ENCODE results near the gene PRPH. TPM values are rescaled to one million over a fixed set of nuclear protein-coding genes. Genes with fewer than 3 reads are reported as not detected.

PRPH gene
- total and polyA plus RNA-seq, 2 of the 13 experiments (the other 11 are each of a cell fraction or from before 2014, with no cell fraction given) = 0.12 TPM; not detected in 1

DNA sequence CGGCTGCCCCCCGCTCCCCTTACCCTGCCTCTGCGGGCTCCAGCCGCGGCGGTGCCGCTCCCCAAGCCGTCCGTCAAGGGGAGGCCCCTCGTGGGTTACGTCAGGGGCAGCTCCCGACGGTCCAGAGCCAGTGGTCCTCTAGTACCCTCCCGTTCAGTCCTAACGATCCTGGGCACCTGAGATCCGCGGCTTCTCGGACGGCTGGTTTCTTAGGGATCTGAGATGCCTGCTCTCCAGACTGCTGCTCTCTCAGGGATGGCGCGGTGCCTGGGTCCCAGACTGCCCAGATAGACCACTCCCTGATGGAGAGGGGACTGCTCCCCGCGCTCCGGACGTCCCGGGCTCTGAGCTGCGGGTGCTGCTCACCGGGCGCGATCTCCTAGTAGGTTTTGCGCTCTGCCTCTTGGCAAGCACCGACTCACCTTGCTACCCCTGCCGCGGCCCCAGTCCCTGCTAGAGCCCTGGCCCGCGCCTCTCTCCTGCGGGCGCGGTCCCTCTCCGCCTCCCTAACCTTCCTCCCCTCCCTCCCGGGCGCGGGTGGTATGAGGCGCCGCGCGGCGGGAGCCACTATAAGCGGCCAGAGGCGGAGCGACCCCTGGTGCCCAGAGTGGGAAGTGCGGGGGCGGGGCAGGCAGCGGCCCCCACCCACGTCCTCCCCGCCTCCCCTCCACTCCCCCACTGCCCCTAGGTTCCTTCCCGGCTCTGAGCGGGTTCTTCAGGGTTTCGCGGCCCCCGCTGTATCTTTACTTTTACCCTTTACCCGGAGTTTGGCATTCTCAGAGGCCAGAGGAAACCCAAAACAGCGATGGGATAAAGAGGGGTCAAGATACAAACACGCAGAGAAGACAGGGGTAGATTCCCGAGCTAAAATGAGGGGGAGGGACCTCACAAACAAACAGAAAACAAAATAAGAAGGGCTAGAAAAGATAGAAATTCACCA lies 42.0 kb downstream of the PRPH start, which contains the start of gene C1QL4 (continued):
- peak; percentile 26; the same call in 1 of the 2 replicates for TF ChIP-seq ZGPAT (CRISPR knock-in tag; IDR thresholded peaks at IDR 0.05)
- TF ChIP-seq SAP130 (CRISPR knock-in tag; IDR thresholded peaks at IDR 0.05; ENCODE audit: low read depth) = peak; percentile 46; the same call in 1 of the 2 replicates
- no peak for TF ChIP-seq SYNCRIP (IDR thresholded peaks at IDR 0.05; ENCODE audit: insufficient read depth, low read depth, low read length)
- no peak for TF ChIP-seq REL (CRISPR knock-in tag; conservative IDR thresholded peaks at IDR 0.05)
- TF ChIP-seq, protein P1, sequence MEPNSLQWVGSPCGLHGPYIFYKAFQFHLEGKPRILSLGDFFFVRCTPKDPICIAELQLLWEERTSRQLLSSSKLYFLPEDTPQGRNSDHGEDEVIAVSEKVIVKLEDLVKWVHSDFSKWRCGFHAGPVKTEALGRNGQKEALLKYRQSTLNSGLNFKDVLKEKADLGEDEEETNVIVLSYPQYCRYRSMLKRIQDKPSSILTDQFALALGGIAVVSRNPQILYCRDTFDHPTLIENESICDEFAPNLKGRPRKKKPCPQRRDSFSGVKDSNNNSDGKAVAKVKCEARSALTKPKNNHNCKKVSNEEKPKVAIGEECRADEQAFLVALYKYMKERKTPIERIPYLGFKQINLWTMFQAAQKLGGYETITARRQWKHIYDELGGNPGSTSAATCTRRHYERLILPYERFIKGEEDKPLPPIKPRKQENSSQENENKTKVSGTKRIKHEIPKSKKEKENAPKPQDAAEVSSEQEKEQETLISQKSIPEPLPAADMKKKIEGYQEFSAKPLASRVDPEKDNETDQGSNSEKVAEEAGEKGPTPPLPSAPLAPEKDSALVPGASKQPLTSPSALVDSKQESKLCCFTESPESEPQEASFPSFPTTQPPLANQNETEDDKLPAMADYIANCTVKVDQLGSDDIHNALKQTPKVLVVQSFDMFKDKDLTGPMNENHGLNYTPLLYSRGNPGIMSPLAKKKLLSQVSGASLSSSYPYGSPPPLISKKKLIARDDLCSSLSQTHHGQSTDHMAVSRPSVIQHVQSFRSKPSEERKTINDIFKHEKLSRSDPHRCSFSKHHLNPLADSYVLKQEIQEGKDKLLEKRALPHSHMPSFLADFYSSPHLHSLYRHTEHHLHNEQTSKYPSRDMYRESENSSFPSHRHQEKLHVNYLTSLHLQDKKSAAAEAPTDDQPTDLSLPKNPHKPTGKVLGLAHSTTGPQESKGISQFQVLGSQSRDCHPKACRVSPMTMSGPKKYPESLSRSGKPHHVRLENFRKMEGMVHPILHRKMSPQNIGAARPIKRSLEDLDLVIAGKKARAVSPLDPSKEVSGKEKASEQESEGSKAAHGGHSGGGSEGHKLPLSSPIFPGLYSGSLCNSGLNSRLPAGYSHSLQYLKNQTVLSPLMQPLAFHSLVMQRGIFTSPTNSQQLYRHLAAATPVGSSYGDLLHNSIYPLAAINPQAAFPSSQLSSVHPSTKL (CRISPR knock-in tag; IDR thresholded peaks at IDR 0.05) = peak; percentile 33; the same call in 1 of the 2 replicates
- TF ChIP-seq ELF1 (CRISPR knock-in tag; IDR thresholded peaks at IDR 0.05) = no peak
- TF ChIP-seq DRAP1 (CRISPR knock-in tag; IDR thresholded peaks at IDR 0.05) = peak; percentile 62
- no peak for TF ChIP-seq ZNF232 (CRISPR knock-in tag; IDR thresholded peaks at IDR 0.05; ENCODE audit: borderline replicate concordance)
- TF ChIP-seq, protein P2, sequence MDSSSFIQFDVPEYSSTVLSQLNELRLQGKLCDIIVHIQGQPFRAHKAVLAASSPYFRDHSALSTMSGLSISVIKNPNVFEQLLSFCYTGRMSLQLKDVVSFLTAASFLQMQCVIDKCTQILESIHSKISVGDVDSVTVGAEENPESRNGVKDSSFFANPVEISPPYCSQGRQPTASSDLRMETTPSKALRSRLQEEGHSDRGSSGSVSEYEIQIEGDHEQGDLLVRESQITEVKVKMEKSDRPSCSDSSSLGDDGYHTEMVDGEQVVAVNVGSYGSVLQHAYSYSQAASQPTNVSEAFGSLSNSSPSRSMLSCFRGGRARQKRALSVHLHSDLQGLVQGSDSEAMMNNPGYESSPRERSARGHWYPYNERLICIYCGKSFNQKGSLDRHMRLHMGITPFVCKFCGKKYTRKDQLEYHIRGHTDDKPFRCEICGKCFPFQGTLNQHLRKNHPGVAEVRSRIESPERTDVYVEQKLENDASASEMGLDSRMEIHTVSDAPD (CRISPR knock-in tag; IDR thresholded peaks at IDR 0.05) = no peak
- no peak for TF ChIP-seq LCORL (IDR thresholded peaks at IDR 0.05)
- TF ChIP-seq LCORL (CRISPR knock-in tag; IDR thresholded peaks at IDR 0.05) = 0 out of 2 replicates have a peak, but pooled peaks have one; percentile 17
- TF ChIP-seq, protein P3, sequence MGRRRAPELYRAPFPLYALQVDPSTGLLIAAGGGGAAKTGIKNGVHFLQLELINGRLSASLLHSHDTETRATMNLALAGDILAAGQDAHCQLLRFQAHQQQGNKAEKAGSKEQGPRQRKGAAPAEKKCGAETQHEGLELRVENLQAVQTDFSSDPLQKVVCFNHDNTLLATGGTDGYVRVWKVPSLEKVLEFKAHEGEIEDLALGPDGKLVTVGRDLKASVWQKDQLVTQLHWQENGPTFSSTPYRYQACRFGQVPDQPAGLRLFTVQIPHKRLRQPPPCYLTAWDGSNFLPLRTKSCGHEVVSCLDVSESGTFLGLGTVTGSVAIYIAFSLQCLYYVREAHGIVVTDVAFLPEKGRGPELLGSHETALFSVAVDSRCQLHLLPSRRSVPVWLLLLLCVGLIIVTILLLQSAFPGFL (CRISPR knock-in tag; IDR thresholded peaks at IDR 0.05) = no peak
- 0 out of 2 replicates have a peak, but pooled peaks have one; percentile 44 for TF ChIP-seq CBX5 (CRISPR knock-in tag; IDR thresholded peaks at IDR 0.05; ENCODE audit: borderline replicate concordance)
- TF ChIP-seq XRCC5 (optimal IDR thresholded peaks at IDR 0.05; ENCODE audit: low read length) = peak; percentile 55
- TF ChIP-seq HMGXB4 (CRISPR knock-in tag; IDR thresholded peaks at IDR 0.05; ENCODE audit: borderline replicate concordance in 1 of 2, low read depth in 1 of 2) = peak; percentile 31 to 79; a peak in 3 of 4 replicates
- TF ChIP-seq MAZ (IDR thresholded peaks at IDR 0.05; ENCODE audit: borderline replicate concordance, low read depth, low read length) = peak; percentile 81; the same call in 1 of the 2 replicates
- TF ChIP-seq MAZ (CRISPR knock-in tag; IDR thresholded peaks at IDR 0.05; ENCODE audit: low read depth) = no peak

Measured in HepG2 (cell line).